ENCODE data around the gene ZNF726.
"Not testable (repeated sequence)": the region's sequence is repeated elsewhere in the genome, so short reads cannot be mapped to it uniquely, and the experiment has no call there.

DNA sequence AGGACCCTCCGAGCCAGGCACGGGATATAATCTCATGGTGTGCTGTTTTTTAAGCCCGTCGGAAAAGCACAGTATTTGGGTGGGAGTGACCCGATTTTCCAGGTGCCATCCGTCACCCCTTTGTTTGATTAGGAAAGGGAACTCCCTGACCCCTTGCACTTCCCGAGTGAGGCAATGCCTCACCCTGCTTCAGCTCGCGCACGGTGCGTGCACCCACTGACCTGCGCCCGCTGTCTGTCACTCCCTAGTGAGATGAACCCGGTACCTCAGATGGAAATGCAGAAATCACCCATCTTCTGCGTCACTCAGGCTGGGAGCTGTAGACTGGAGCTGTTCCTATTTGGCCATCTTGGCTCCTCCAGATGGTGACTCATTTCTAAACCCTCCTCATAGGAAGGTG lies 18.6 kb upstream of the ZNF726 start:
- not testable (repeated sequence) for TF ChIP-seq CTCF (conservative IDR thresholded peaks at IDR 0.05; ENCODE audit: low read depth, low read length); EZH2 (IDR thresholded peaks at IDR 0.05; ENCODE audit: borderline replicate concordance, low read depth, low read length, poor library complexity, severe bottlenecking)

All from A673 (cell line).